Activated CD4-positive, alpha-beta T cell treated with anti-CD3 and anti-CD28 coated beads for 48 hours (primary cell): ENCODE results near the gene BLOC1S2.
A peak's percentile ranks its signal among the peaks of the same experiment; 100 is the strongest.
"Not testable (repeated sequence)": the region's sequence is repeated elsewhere in the genome, so short reads cannot be mapped to it uniquely, and the experiment has no call there.

Source experiments
- DNase-seq: peaks from one replicate; pipeline ENCODE4 v3.0.0-alpha.2; 2020

BLOC1S2 gene

GRCh38 chr10:100289641-100290040, 3.2 kb upstream of the BLOC1S2 start:
- no peak for DNase-seq

- DNase-seq: no peak
Measured at GRCh38 chr10:100288196-100288595, 1.7 kb upstream of the BLOC1S2 start.

- DNase-seq: no peak
Measured at GRCh38 chr10:100287756-100288155, 1.3 kb upstream of the BLOC1S2 start.

GRCh38 chr10:100285326-100285725, 1.2 kb downstream of the BLOC1S2 start:
- not testable (repeated sequence) for DNase-seq

- DNase-seq: no peak
Measured at GRCh38 chr10:100282907-100283306, 3.6 kb downstream of the BLOC1S2 start.

- DNase-seq: not testable (repeated sequence)
Measured at GRCh38 chr10:100276971-100277370, 9.5 kb downstream of the BLOC1S2 start.

- DNase-seq: peak; percentile 82
Measured at GRCh38 chr10:100267239-100268104, 19.0 kb downstream of the BLOC1S2 start, which contains the start of gene CWF19L1. CWF19L1 (minus strand) TSS chr10:100267638; CDS start chr10:100267593, 45 bp downstream.

GRCh38 chr10:100265821-100266485, 20.5 kb downstream of the BLOC1S2 start:
- DNase-seq: no peak

- no peak for DNase-seq
Measured at GRCh38 chr10:100254191-100254590, 32.3 kb downstream of the BLOC1S2 start.

GRCh38 chr10:100253041-100253440, 33.4 kb downstream of the BLOC1S2 start:
- no peak for DNase-seq

GRCh38 chr10:100248820-100249219, 37.7 kb downstream of the BLOC1S2 start:
- DNase-seq: no peak

GRCh38 chr10:100245484-100246220, 40.8 kb downstream of the BLOC1S2 start:
- no peak for DNase-seq

- DNase-seq: no peak
Measured at GRCh38 chr10:100239851-100240250, 46.6 kb downstream of the BLOC1S2 start.

- DNase-seq: no peak
Measured at GRCh38 chr10:100238429-100238828, 48.1 kb downstream of the BLOC1S2 start.

GRCh38 chr10:100232101-100232500, 54.4 kb downstream of the BLOC1S2 start:
- no peak for DNase-seq

GRCh38 chr10:100229819-100230422, 56.6 kb downstream of the BLOC1S2 start:
- no peak for DNase-seq

GRCh38 chr10:100223879-100224278, 62.6 kb downstream of the BLOC1S2 start:
- no peak for DNase-seq
